H9 (cell line): ENCODE data around the gene SLC35B2. TPM values are rescaled to one million over a fixed set of nuclear protein-coding genes. Genes with fewer than 3 reads are reported as not detected.

Source experiments
- DNase-seq: peaks from one replicate; pipeline ENCODE4 v3.0.0-alpha.2; 2017
- H2AFZ ChIP-seq: one replicate; pipeline ENCODE4 v1.6.1; 2013; ENCODE audit warnings: mild to moderate bottlenecking, low read length, control low read depth, moderate library complexity
- H2AK5ac ChIP-seq: 2 replicates; pipeline ENCODE4 v1.6.1; 2013; ENCODE audit warnings: low read length, control low read depth, mixed read lengths; ENCODE audit not compliant: insufficient read length
- H2BK120ac ChIP-seq: one replicate; pipeline ENCODE4 v1.6.1; 2013; ENCODE audit warnings: low read depth, mild to moderate bottlenecking, low read length, control low read depth, inconsistent platforms; ENCODE audit not compliant: poor library complexity, severe bottlenecking
- H2BK12ac ChIP-seq: 2 replicates; pipeline ENCODE4 v1.6.1; 2013; ENCODE audit warnings: low read length, control low read depth, mixed read lengths, low read depth; ENCODE audit not compliant: insufficient read length
- H2BK15ac ChIP-seq: 2 replicates; pipeline ENCODE4 v1.6.1; 2013; ENCODE audit warnings: low read depth, low read length, control low read depth
- H2BK20ac ChIP-seq: one replicate; pipeline ENCODE4 v1.6.1; 2013; ENCODE audit warnings: low read depth, mild to moderate bottlenecking, low read length, control low read depth, inconsistent platforms; ENCODE audit not compliant: poor library complexity, severe bottlenecking
- H2BK5ac ChIP-seq: 2 replicates; pipeline ENCODE4 v1.6.1; 2013; ENCODE audit warnings: low read length, control low read depth, mixed read lengths; ENCODE audit not compliant: insufficient read length
- H3K14ac ChIP-seq: 2 replicates; pipeline ENCODE4 v1.6.1; 2013; ENCODE audit warnings: low read length, control low read depth; ENCODE audit not compliant: insufficient read depth
- H3K18ac ChIP-seq: 2 replicates; pipeline ENCODE4 v1.6.1; 2013; ENCODE audit warnings: low read depth, mild to moderate bottlenecking, mixed read lengths, low read length, control low read depth; ENCODE audit not compliant: insufficient read length
- H3K23ac ChIP-seq: 2 replicates; pipeline ENCODE4 v1.6.1; 2013; ENCODE audit warnings: low read length, control low read depth, mixed read lengths, low read depth; ENCODE audit not compliant: insufficient read length
- H3K23me2 ChIP-seq: 2 replicates; pipeline ENCODE4 v1.6.1; 2013; ENCODE audit warnings: low read depth, mild to moderate bottlenecking, mixed read lengths, low read length, control low read depth; ENCODE audit not compliant: insufficient read length, poor library complexity, severe bottlenecking
- H3K27ac ChIP-seq: 2 replicates; pipeline ENCODE4 v1.5.1; 2013; ENCODE audit warnings: low read length, control low read depth, mixed read lengths, low read depth; ENCODE audit not compliant: insufficient read length
- H3K27me3 ChIP-seq: 2 replicates; pipeline ENCODE4 v1.6.1; 2013; ENCODE audit warnings: low read length, control low read depth, inconsistent platforms; ENCODE audit not compliant: insufficient read depth
- H3K4ac ChIP-seq: 2 replicates; pipeline ENCODE4 v1.6.1; 2013; ENCODE audit warnings: low read depth, mild to moderate bottlenecking, control low read depth, inconsistent platforms, low read length, moderate library complexity
- H3K4me1 ChIP-seq: 2 replicates; pipeline ENCODE4 v1.6.1; 2013; ENCODE audit warnings: low read length, control low read depth, inconsistent platforms; ENCODE audit not compliant: insufficient read depth
- H3K4me2 ChIP-seq: 2 replicates; pipeline ENCODE4 v1.6.1; 2013; ENCODE audit warnings: low read length, control low read depth, mixed read lengths; ENCODE audit not compliant: insufficient read length, insufficient read depth
- H3K56ac ChIP-seq: 2 replicates; pipeline ENCODE4 v1.6.1; 2013; ENCODE audit warnings: low read depth, mild to moderate bottlenecking, mixed read lengths, low read length, control low read depth; ENCODE audit not compliant: insufficient read length
- H3K79me1 ChIP-seq: 2 replicates; pipeline ENCODE4 v1.6.1; 2013; ENCODE audit warnings: low read depth, mild to moderate bottlenecking, moderate library complexity, low read length, control low read depth, inconsistent platforms; ENCODE audit not compliant: insufficient read depth, poor library complexity, severe bottlenecking
- H3K79me2 ChIP-seq: 2 replicates; pipeline ENCODE4 v1.6.1; 2013; ENCODE audit warnings: low read length, control low read depth, inconsistent platforms; ENCODE audit not compliant: insufficient read depth
- H3K9ac ChIP-seq: 2 replicates; pipeline ENCODE4 v1.6.1; 2013; ENCODE audit warnings: low read length, control low read depth, mixed read lengths; ENCODE audit not compliant: insufficient read length; ENCODE audit errors: extremely low read depth
- H3K9me3 ChIP-seq: one replicate; pipeline ENCODE4 v1.6.1; 2013; ENCODE audit warnings: low read depth, low read length, inconsistent platforms; ENCODE audit not compliant: control insufficient read depth
- H3T11ph ChIP-seq: one replicate; pipeline ENCODE4 v1.6.1; 2013; ENCODE audit warnings: mild to moderate bottlenecking, low read length, control low read depth, inconsistent platforms
- H4K20me1 ChIP-seq: one replicate; pipeline ENCODE4 v1.6.1; 2013; ENCODE audit not compliant: control insufficient read depth, insufficient read length, insufficient read depth
- H4K5ac ChIP-seq: 2 replicates; pipeline ENCODE4 v1.6.1; 2013; ENCODE audit warnings: low read depth, mild to moderate bottlenecking, mixed read lengths, low read length, control low read depth; ENCODE audit not compliant: insufficient read length
- H4K8ac ChIP-seq: replicated peaks from 2 replicates; pipeline ENCODE4 v1.6.1; 2013; ENCODE audit warnings: low read length, control low read depth, mixed read lengths, low read depth; ENCODE audit not compliant: insufficient read length
- H4K91ac ChIP-seq: 2 replicates; pipeline ENCODE4 v1.6.1; 2013; ENCODE audit warnings: low read depth, mild to moderate bottlenecking, moderate library complexity, mixed read lengths, low read length, control low read depth; ENCODE audit not compliant: insufficient read length
- H3K27ac Mint-ChIP-seq, 3 experiments: 2 replicates in 2 of 3; 3 replicates in 1 of 3; pipeline ENCODE4 v1.8.0; 2020 to 2021; ENCODE audit warnings: mixed read lengths in 3 of 3, mild to moderate bottlenecking in 1 of 3, moderate library complexity in 1 of 3
- H3K27me3 Mint-ChIP-seq: 2 replicates; pipeline ENCODE4 v1.8.0; 2021; ENCODE audit warnings: low read depth, mild to moderate bottlenecking, moderate library complexity, mixed read lengths
- H3K36me3 Mint-ChIP-seq, 3 experiments: 2 replicates in 2 of 3; 3 replicates in 1 of 3; pipeline ENCODE4 v1.8.0; 2020 to 2021; ENCODE audit warnings: low read depth in 3 of 3, mixed read lengths in 3 of 3; ENCODE audit not compliant: insufficient read depth in 1 of 3
- H3K4me1 Mint-ChIP-seq, 2 experiments: 2 replicates each; pipeline ENCODE4 v1.8.0; 2020; ENCODE audit warnings: mixed read lengths in 2 of 2
- H3K4me3 Mint-ChIP-seq, 2 experiments: 2 replicates in 1 of 2; 3 replicates in 1 of 2; pipeline ENCODE4 v1.8.0; 2020 to 2021; ENCODE audit warnings: mild to moderate bottlenecking in 2 of 2, mixed read lengths in 2 of 2, moderate library complexity in 1 of 2
- H3K9me3 Mint-ChIP-seq, 2 experiments: 2 replicates in 1 of 2; 3 replicates in 1 of 2; pipeline ENCODE4 v1.8.0; 2020; ENCODE audit warnings: mild to moderate bottlenecking in 2 of 2, mixed read lengths in 2 of 2, moderate library complexity in 1 of 2
- WGBS: extraction: QIAGEN DNeasy Blood & Tissue Kit; methylation state at CpG from one replicate; pipeline ENCODE4 v1.1.7; 2013; ENCODE audit warnings: missing lambda C conversion rate, low lambda C conversion rate, mixed read lengths; ENCODE audit not compliant: insufficient read length; ENCODE audit errors: extremely low coverage; 5-methylcytosine and 5-hydroxymethylcytosine counted together
- total RNA-seq: library from RNA; stranded (reverse); gene quantifications from 2 replicates; pipeline ENCODE4 v1.2.1, GENCODE V29; 2021
- TF ChIP-seq, protein P1 (sequence below): fragments of 200-600 bp; sonication (generic); conservative IDR thresholded peaks from 3 replicates; pipeline ENCODE4 v1.8.0; 2021; ENCODE audit warnings: antibody characterized with exemption, mild to moderate bottlenecking

Gene SLC35B2
- total RNA-seq, 1 experiment from 2014 or later: 34.5 TPM

DNA sequence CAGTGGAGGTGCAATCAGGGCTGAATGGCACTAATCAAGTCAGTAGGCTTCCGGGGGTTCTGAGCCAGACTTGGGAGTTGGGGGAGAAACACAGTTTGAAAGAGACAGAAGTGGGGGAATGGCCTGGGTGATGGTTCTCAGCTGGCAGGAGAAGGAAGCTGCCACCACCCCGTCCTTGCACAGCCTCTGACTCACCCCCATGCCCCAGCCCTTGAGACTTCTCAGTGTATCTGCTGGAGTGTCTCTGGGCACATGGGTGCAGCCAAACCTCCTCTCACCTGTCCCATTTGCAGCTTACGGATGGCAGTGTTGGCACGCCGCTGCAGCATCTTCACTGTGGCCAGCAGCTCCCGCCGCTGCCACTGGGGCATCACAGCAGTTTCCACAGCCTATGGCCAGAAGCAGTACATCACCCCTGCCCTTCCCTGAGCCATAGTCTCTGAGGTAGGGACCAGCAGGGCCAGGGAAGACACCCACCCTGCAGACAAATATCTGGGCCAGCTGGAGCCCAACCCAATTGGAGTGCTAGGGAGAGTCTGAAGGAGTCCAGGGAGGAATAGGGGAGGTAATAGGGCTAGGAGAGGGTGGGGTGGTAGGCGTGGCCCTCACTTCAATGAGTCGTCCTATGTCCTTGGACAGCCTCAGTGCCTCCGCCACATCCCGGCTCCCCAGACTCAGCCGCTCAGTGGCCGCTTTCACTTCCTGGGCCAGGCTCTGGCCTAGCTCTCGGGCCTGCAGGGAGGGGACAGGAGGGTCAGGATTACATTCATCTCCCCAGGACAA is 44.6 kb upstream of the SLC35B2 start:
- no peak overlapping the region for H2BK20ac ChIP-seq
- no peak overlapping the region for H3K27ac ChIP-seq
- no peak overlapping the region for H4K8ac ChIP-seq
- peaks cover 11% of the 10 kb centered on the region for H3K27me3 Mint-ChIP-seq
- WGBS: no CpG with 5 or more reads among the region's 14 CpGs
- H3K4me1 Mint-ChIP-seq: peaks cover 6% of the 10 kb centered on the region in 2 experiments
- TF ChIP-seq, protein P1, sequence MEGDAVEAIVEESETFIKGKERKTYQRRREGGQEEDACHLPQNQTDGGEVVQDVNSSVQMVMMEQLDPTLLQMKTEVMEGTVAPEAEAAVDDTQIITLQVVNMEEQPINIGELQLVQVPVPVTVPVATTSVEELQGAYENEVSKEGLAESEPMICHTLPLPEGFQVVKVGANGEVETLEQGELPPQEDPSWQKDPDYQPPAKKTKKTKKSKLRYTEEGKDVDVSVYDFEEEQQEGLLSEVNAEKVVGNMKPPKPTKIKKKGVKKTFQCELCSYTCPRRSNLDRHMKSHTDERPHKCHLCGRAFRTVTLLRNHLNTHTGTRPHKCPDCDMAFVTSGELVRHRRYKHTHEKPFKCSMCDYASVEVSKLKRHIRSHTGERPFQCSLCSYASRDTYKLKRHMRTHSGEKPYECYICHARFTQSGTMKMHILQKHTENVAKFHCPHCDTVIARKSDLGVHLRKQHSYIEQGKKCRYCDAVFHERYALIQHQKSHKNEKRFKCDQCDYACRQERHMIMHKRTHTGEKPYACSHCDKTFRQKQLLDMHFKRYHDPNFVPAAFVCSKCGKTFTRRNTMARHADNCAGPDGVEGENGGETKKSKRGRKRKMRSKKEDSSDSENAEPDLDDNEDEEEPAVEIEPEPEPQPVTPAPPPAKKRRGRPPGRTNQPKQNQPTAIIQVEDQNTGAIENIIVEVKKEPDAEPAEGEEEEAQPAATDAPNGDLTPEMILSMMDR: no peak
- H3K9ac ChIP-seq: no peak overlapping the region
- H3K23ac ChIP-seq: no peak overlapping the region
- no peaks in the 10 kb centered on the region for H3K9me3 Mint-ChIP-seq
- H2AFZ ChIP-seq: no peak overlapping the region
- no peak overlapping the region for H2BK12ac ChIP-seq
- H3K4ac ChIP-seq: no peak overlapping the region
- no peak overlapping the region for H3T11ph ChIP-seq
- H2BK120ac ChIP-seq: no peak overlapping the region
- no peak overlapping the region for H4K5ac ChIP-seq
- no peaks in the 10 kb centered on the region for H3K4me1 ChIP-seq
- no peak overlapping the region; a peak in 1 of 5 replicates for H3K4me3 Mint-ChIP-seq
- no peak for DNase-seq
- no peak overlapping the region for H2AK5ac ChIP-seq
- H2BK15ac ChIP-seq: no peak overlapping the region
- no peaks in the 10 kb centered on the region for H3K79me1 ChIP-seq
- H4K20me1 ChIP-seq: no peaks in the 10 kb centered on the region
- H3K9me3 ChIP-seq: no peaks in the 10 kb centered on the region
- no peak overlapping the region for H3K4me2 ChIP-seq
- no peak overlapping the region for H3K56ac ChIP-seq
- H3K27me3 ChIP-seq: no peaks in the 10 kb centered on the region
- H2BK5ac ChIP-seq: no peak overlapping the region
- no peaks in the 10 kb centered on the region for H3K79me2 ChIP-seq
- H3K23me2 ChIP-seq: peaks cover 8% of the 10 kb centered on the region
- H3K18ac ChIP-seq: no peak overlapping the region
- H4K91ac ChIP-seq: no peak overlapping the region
- no peak overlapping the region for H3K14ac ChIP-seq
- peaks cover 36 to 72% (median 63%) of the 10 kb centered on the region in 3 experiments for H3K36me3 Mint-ChIP-seq
- H3K27ac Mint-ChIP-seq: no peak overlapping the region
